ENCODE data around the gene ANO3. TPM values are rescaled to one million over a fixed set of nuclear protein-coding genes. Genes with fewer than 3 reads are reported as not detected.

ANO3 gene
- total and polyA plus RNA-seq, 2 of the 8 experiments (the other 6 are each of a cell fraction or from before 2014, with no cell fraction given), result not detected

DNA sequence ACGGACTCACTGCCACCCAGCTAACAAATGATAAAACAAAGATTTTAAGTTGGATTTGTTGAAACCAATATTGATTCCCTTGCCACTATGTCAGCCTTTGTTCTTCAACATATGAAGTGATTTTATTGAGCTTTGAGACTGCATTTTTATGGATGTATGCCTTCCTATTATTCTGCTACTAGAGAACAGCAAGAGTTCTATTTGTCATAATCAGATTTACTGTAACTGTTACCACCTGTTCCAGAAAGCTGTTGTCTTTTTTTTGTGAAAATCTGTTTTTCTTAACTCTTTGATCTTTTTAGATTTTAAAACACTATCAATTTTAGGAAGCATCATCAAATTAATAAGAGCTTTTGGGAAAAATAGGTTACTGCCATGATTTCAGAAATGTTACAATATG is 125.7 kb downstream of the ANO3 start:
- Histone ChIP-seq H2BK12ac (ENCODE audit: low read depth, low read length) (no peak overlapping the region), H3K18ac (ENCODE audit: extremely low read depth, low read length) (no peak overlapping the region), H3K23ac (ENCODE audit: insufficient read length) (no peak overlapping the region), H3K56ac (replicated peaks; ENCODE audit: insufficient read length, low read depth, low read length) (no peak overlapping the region), H2AFZ (ENCODE audit: low read length) (no peak overlapping the region), H3K4me2 (ENCODE audit: insufficient read depth in 1 of 2, low read depth in 2 of 2, low read length in 2 of 2) (no peak overlapping the region), H3K79me2 (ENCODE audit: control insufficient read depth in 1 of 2, insufficient read depth in 2 of 2, low read length in 2 of 2) (no peaks in the 10 kb centered on the region), H4K20me1 (replicated peaks in 1 of 2; ENCODE audit: control insufficient read depth in 1 of 2, insufficient read depth in 2 of 2, low read length in 2 of 2) (no peaks in the 10 kb centered on the region), H4K91ac (replicated peaks; ENCODE audit: insufficient read length, low read length) (no peak overlapping the region), H3K36me3 (ENCODE audit: control insufficient read depth in 2 of 4, insufficient read depth in 4 of 4, low read length in 3 of 4) (no peaks in the 10 kb centered on the region), H4K5ac (ENCODE audit: insufficient read length, low read depth, low read length) (no peak overlapping the region), H3K4me3 (ENCODE audit: extremely low read depth in 1 of 4, insufficient read depth in 2 of 4, low read depth in 3 of 4, low read length in 4 of 4) (no peak overlapping the region), H3K4ac (replicated peaks; ENCODE audit: insufficient read length, low read depth, low read length) (no peak overlapping the region), H3K27me3 (replicated peaks in 1 of 4; ENCODE audit: control insufficient read depth in 3 of 4, extremely low read depth in 1 of 4, insufficient read depth in 3 of 4, low read length in 3 of 4) (no peaks in the 10 kb centered on the region), H3K14ac (ENCODE audit: insufficient read length) (no peak overlapping the region), H2AK5ac (ENCODE audit: low read depth, low read length) (no peak overlapping the region), H2BK15ac (ENCODE audit: low read length) (no peak overlapping the region), H3K9ac (replicated peaks in 1 of 4; ENCODE audit: extremely low read depth in 1 of 4, low read depth in 3 of 4, low read length in 3 of 4) (no peak overlapping the region), H2BK5ac (ENCODE audit: low read depth, low read length) (no peak overlapping the region), H3K23me2 (ENCODE audit: low read depth, low read length) (no peaks in the 10 kb centered on the region), H3K4me1 (replicated peaks in 1 of 4; ENCODE audit: control insufficient read depth in 3 of 4, insufficient read depth in 4 of 4, low read length in 3 of 4) (no peaks in the 10 kb centered on the region), H2BK20ac (ENCODE audit: low read length) (no peak overlapping the region), H3K27ac (ENCODE audit: low read depth, low read length) (no peak overlapping the region), H2BK120ac (replicated peaks; ENCODE audit: low read depth, low read length) (no peak overlapping the region), H4K8ac (ENCODE audit: extremely low read depth, insufficient read depth, low read length) (no peak overlapping the region), H3K9me3 (ENCODE audit: insufficient read depth in 2 of 2, low read depth in 1 of 2, low read length in 1 of 2) (no peaks in the 10 kb centered on the region), H3K79me1 (ENCODE audit: low read depth, low read length) (no peaks in the 10 kb centered on the region)
- ChIA-PET POLR2A (ENCODE audit: partially characterized antibody) (no interaction called here), CTCF (ENCODE audit: partially characterized antibody) (no interaction called here)
- TF ChIP-seq BACH1 (IDR thresholded peaks at IDR 0.05; ENCODE audit: low read length) (no peak), RBBP5 (IDR thresholded peaks at IDR 0.05; ENCODE audit: borderline replicate concordance, low read depth, low read length) (no peak), CHD2 (IDR thresholded peaks at IDR 0.05; ENCODE audit: low read length) (no peak), SIX5 (IDR thresholded peaks at IDR 0.05; ENCODE audit: low read depth, low read length) (no peak), NANOG (IDR thresholded peaks at IDR 0.05; ENCODE audit: insufficient read depth, low read depth, low read length, poor library complexity, severe bottlenecking) (no peak), RFX5 (IDR thresholded peaks at IDR 0.05; ENCODE audit: borderline replicate concordance, low read depth, low read length) (no peak), RAD21 (IDR thresholded peaks at IDR 0.05 in 1 of 2, conservative IDR thresholded peaks at IDR 0.05 in 1 of 2; ENCODE audit: low read depth in 2 of 2, low read length in 2 of 2) (no peak), BCL11A (IDR thresholded peaks at IDR 0.05; ENCODE audit: low read depth in 2 of 2, low read length in 2 of 2) (no peak), KDM1A (IDR thresholded peaks at IDR 0.05; ENCODE audit: borderline replicate concordance, low read length) (no peak), BRCA1 (IDR thresholded peaks at IDR 0.05; ENCODE audit: low read depth, low read length) (no peak)
- DNase-seq (ENCODE audit: low read depth in 1 of 2, low spot score in 2 of 2) (no peak), FAIRE-seq (no peak)
- 95% methylated on average over 1 of the region's 1 CpG; no CpG with 5 or more reads in 1 of the 2 experiments for WGBS, 2 experiments (ENCODE audit: extremely low coverage in 1 of 2, insufficient coverage in 1 of 2, insufficient read length in 1 of 2, insufficient replicate concordance in 2 of 2, low coverage in 1 of 2, low lambda C conversion rate in 2 of 2, missing lambda C conversion rate in 1 of 2)
